B cell (primary cell): ENCODE results near the gene NUDCD3. TPM values are rescaled to one million over a fixed set of nuclear protein-coding genes. Genes with fewer than 3 reads are reported as not detected.
A peak's percentile ranks its signal among the peaks of the same experiment; 100 is the strongest.

Experiments
- ATAC-seq: fragments of 200-7000 bp; cut with Tn5 transposase; one replicate; pipeline ENCODE4 v1.10.0; 2021; ENCODE audit warnings: low read depth, mild to moderate bottlenecking, moderate number of reproducible peaks, moderate library complexity
- CTCF ChIA-PET: fragments of 350-600 bp; sonication (Branson Sonifier 250); formaldehyde crosslinking; loops from one replicate; lab custom pipeline; 2021; ENCODE audit warnings: antibody characterized with exemption, inconsistent platforms; lab: Charles Lee
- POLR2A ChIA-PET: fragments of 350-600 bp; sonication (Branson Sonifier 250); formaldehyde crosslinking; loops from one replicate; lab custom pipeline; 2021; ENCODE audit warnings: antibody characterized with exemption; lab: Charles Lee
- DNase-seq: peaks from one replicate; pipeline ENCODE4 v3.0.0; 2013
- H2AFZ ChIP-seq: 2 replicates; pipeline ENCODE4 v1.6.1; 2012; ENCODE audit warnings: mild to moderate bottlenecking, low read depth, low read length; ENCODE audit not compliant: insufficient read depth, poor library complexity, severe bottlenecking
- H3K27ac ChIP-seq, 2 donors: 1 replicate in 1 of 2; 2 replicates in 1 of 2; pipeline ENCODE4 v1.5.1; 2012 to 2013; ENCODE audit warnings: low read length in 2 of 2, mild to moderate bottlenecking in 2 of 2, moderate library complexity in 1 of 2
- H3K27me3 ChIP-seq, 4 experiments: fragments of 200-600 bp in 1 of 4; sonication (generic) in 1 of 4; replicated peaks in 1 of 4; 1 replicate in 2 of 4; 2 replicates in 2 of 4; pipeline versions ENCODE4 v1.6.1 to v1.7.0; 2013 to 2016; ENCODE audit warnings: low read length in 3 of 4, mild to moderate bottlenecking in 2 of 4, mixed read lengths in 1 of 4, moderate library complexity in 1 of 4; ENCODE audit not compliant: insufficient read depth in 4 of 4, control insufficient read depth in 3 of 4; ENCODE audit errors: control extremely low read depth in 1 of 4
- H3K36me3 ChIP-seq, 2 experiments: replicated peaks in 1 of 2; 1 replicate in 1 of 2; 2 replicates in 1 of 2; pipeline versions ENCODE4 v1.6.1 to v1.7.1; 2013; ENCODE audit warnings: low read length in 1 of 2; ENCODE audit not compliant: insufficient read depth in 2 of 2, control insufficient read depth in 1 of 2; ENCODE audit errors: control extremely low read depth in 1 of 2, extremely low read depth in 1 of 2
- H3K4me1 ChIP-seq, 2 donors: fragments of 200-600 bp in 1 of 2; sonication (generic) in 1 of 2; 1 replicate in 1 of 2; 2 replicates in 1 of 2; pipeline versions ENCODE4 v1.5.1 to v1.6.1; 2013 to 2017; ENCODE audit warnings: low read length in 2 of 2; ENCODE audit not compliant: control insufficient read depth in 2 of 2, insufficient read depth in 2 of 2
- H3K4me2 ChIP-seq: replicated peaks from 2 replicates; pipeline ENCODE3; 2012; ENCODE audit warnings: mild to moderate bottlenecking, low read depth, low read length; ENCODE audit not compliant: poor library complexity, severe bottlenecking
- H3K4me3 ChIP-seq, 5 experiments: fragments of 200-600 bp in 1 of 5; sonication (generic) in 1 of 5; 1 replicate in 3 of 5; 2 replicates in 2 of 5; pipeline versions ENCODE4 v1.5.1 to v1.7.0; 2011 to 2016; ENCODE audit warnings: low read length in 4 of 5, mild to moderate bottlenecking in 4 of 5, low read depth in 2 of 5, control low read depth in 1 of 5, moderate library complexity in 1 of 5; ENCODE audit not compliant: insufficient read depth in 1 of 5; ENCODE audit errors: control extremely low read depth in 1 of 5, extremely low read depth in 1 of 5
- H3K79me2 ChIP-seq: fragments of 200-600 bp; sonication (generic); one replicate; pipeline ENCODE4 v1.6.0; 2016; ENCODE audit warnings: low read length; ENCODE audit not compliant: control insufficient read depth, insufficient read depth
- H3K9ac ChIP-seq: fragments of 200-600 bp; sonication (generic); 2 replicates; pipeline ENCODE4 v1.6.1; 2017; ENCODE audit warnings: mild to moderate bottlenecking, low read length, moderate library complexity
- H3K9me3 ChIP-seq, 3 donors: one replicate each; pipeline versions ENCODE4 v1.6.1 to v1.7.1; 2013; ENCODE audit warnings: low read length in 2 of 3; ENCODE audit not compliant: control insufficient read depth in 2 of 3, insufficient read depth in 1 of 3; ENCODE audit errors: control extremely low read depth in 1 of 3
- H4K20me1 ChIP-seq: 2 replicates; pipeline ENCODE4 v1.6.0; 2012; ENCODE audit warnings: mild to moderate bottlenecking, low read length; ENCODE audit not compliant: insufficient read depth, control insufficient read depth, poor library complexity, severe bottlenecking
- H3K27ac Mint-ChIP-seq: one replicate; pipeline ENCODE4 v1.8.0; 2021; ENCODE audit warnings: mixed read lengths
- H3K27me3 Mint-ChIP-seq: one replicate; pipeline ENCODE4 v1.8.0; 2021; ENCODE audit warnings: mixed read lengths
- H3K4me1 Mint-ChIP-seq: one replicate; pipeline ENCODE4 v1.8.0; 2021; ENCODE audit warnings: mixed read lengths
- H3K4me3 Mint-ChIP-seq: one replicate; pipeline ENCODE4 v1.8.0; 2021; ENCODE audit warnings: mixed read lengths
- H3K9me3 Mint-ChIP-seq: one replicate; pipeline ENCODE4 v1.8.0; 2022; ENCODE audit warnings: mixed read lengths; ENCODE audit not compliant: insufficient read depth
- CTCF ChIP-seq: fragments of 200-600 bp; IDR thresholded peaks from one replicate; pipeline ENCODE4 v1.8.0; 2022; ENCODE audit warnings: antibody characterized with exemption, mild to moderate bottlenecking
- EZH2 ChIP-seq: IDR thresholded peaks from 2 replicates; pipeline ENCODE4 v1.6.1; 2012; ENCODE audit warnings: borderline replicate concordance, low read depth, mild to moderate bottlenecking, moderate library complexity, low read length; ENCODE audit not compliant: insufficient read depth, poor library complexity, severe bottlenecking
- WGBS: methylation state at CpG from one replicate; pipeline ENCODE4 v1.1.5; 2013; ENCODE audit warnings: missing lambda C conversion rate; ENCODE audit not compliant: insufficient coverage; 5-methylcytosine and 5-hydroxymethylcytosine counted together
- intact Hi-C: fragments of 100-400 bp; cut with micrococcal nuclease; formaldehyde crosslinking; loops from one replicate; pipeline ENCODE4 v1.10.0; 2022
- polyA plus RNA-seq: library from polyadenylated mRNA; depleted of rRNA; stranded (reverse); fragments of >200 nt; gene quantifications from 2 replicates; pipeline ENCODE4 v1.2.3, GENCODE V29; 2012
- total RNA-seq, 2 donors: library from RNA; stranded (reverse); fragments of 120-200 nt in 1 of 2; gene quantifications; 1 replicate in 1 of 2; 2 replicates in 1 of 2; pipeline versions ENCODE4 v1.2.3 to v1.2.4, GENCODE V29; 2013 to 2022

NUDCD3 gene
- total and polyA plus RNA-seq, 2 donors (not counting 1 experiment from before 2014, with no cell fraction given) = 29.8 to 101 TPM

GRCh38 chr7:44401692-44402091, 88.8 kb downstream of the NUDCD3 start:
- Mint-ChIP-seq H3K4me3 (no peak overlapping the region), H3K27me3 (no peaks in the 10 kb centered on the region), H3K27ac (no peak overlapping the region), H3K9me3 (no peaks in the 10 kb centered on the region), H3K4me1 (no peaks in the 10 kb centered on the region)
- DNase-seq (no peak), ATAC-seq (no peak)
- ChIA-PET CTCF (interaction anchor here (0.8 kb wide), 1 partner anchor 26 kb away, joined by 4 read pairs; no protein-coding TSS in a partner anchor), POLR2A (no interaction called here)
- no peak for TF ChIP-seq CTCF
- no peak for TF ChIP-seq EZH2
- Histone ChIP-seq H3K4me3 (no peak overlapping the region), H3K27ac (no peak overlapping the region), H3K79me2 (peaks cover 22% of the 10 kb centered on the region), H3K4me1 (no peaks in the 10 kb centered on the region), H3K36me3 (peaks cover 13 to 82% of the 10 kb centered on the region in 2 experiments), H4K20me1 (peaks cover 66% of the 10 kb centered on the region), H3K27me3 (no peaks in the 10 kb centered on the region), H3K4me2 (no peak overlapping the region), H2AFZ (no peak overlapping the region), H3K9me3 (no peaks in the 10 kb centered on the region), H3K9ac (no peak overlapping the region)
- intact Hi-C loops = no loop called here
- WGBS = 100% methylated on average over 4 of the region's 4 CpGs

GRCh38 chr7:44400033-44400511, 90.4 kb downstream of the NUDCD3 start:
- H3K4me1 ChIP-seq = no peaks in the 10 kb centered on the region
- TF ChIP-seq EZH2 (no peak), CTCF (no peak)
- 97% methylated on average over 13 of the region's 14 CpGs for WGBS
- H3K4me3 Mint-ChIP-seq = no peak overlapping the region
- H3K27me3 ChIP-seq = no peaks in the 10 kb centered on the region
- H3K9me3 ChIP-seq = no peaks in the 10 kb centered on the region
- ATAC-seq (no peak), DNase-seq (no peak)
- H3K4me2 ChIP-seq = no peak overlapping the region
- no peak overlapping the region for H3K4me3 ChIP-seq
- H2AFZ ChIP-seq = no peak overlapping the region
- intact Hi-C loops = no loop called here
- H3K79me2 ChIP-seq = peaks cover 11% of the 10 kb centered on the region
- ChIA-PET CTCF (no interaction called here), POLR2A (no interaction called here)
- no peaks in the 10 kb centered on the region for H3K9me3 Mint-ChIP-seq
- no peak overlapping the region for H3K27ac ChIP-seq
- peaks cover 13 to 80% of the 10 kb centered on the region in 2 experiments for H3K36me3 ChIP-seq
- H3K27ac Mint-ChIP-seq = peak overlapping the region; percentile 37
- H3K9ac ChIP-seq = no peak overlapping the region
- peaks cover 52% of the 10 kb centered on the region for H4K20me1 ChIP-seq
- H3K27me3 Mint-ChIP-seq = no peaks in the 10 kb centered on the region
- H3K4me1 Mint-ChIP-seq = peaks cover 4% of the 10 kb centered on the region
